GM18867 (cell line): Measurements from ENCODE around the gene STAT6.
"Not testable (repeated sequence)": the region's sequence is repeated elsewhere in the genome, so short reads cannot be mapped to it uniquely, and the experiment has no call there.

Source experiments
- ATAC-seq: cut with Tn5 transposase; IDR thresholded peaks from one replicate; pipeline ENCODE4 v1.9.1; 2021; ENCODE audit warnings: mild to moderate bottlenecking, moderate library complexity; ENCODE audit not compliant: unreplicated experiment

STAT6 gene

DNA sequence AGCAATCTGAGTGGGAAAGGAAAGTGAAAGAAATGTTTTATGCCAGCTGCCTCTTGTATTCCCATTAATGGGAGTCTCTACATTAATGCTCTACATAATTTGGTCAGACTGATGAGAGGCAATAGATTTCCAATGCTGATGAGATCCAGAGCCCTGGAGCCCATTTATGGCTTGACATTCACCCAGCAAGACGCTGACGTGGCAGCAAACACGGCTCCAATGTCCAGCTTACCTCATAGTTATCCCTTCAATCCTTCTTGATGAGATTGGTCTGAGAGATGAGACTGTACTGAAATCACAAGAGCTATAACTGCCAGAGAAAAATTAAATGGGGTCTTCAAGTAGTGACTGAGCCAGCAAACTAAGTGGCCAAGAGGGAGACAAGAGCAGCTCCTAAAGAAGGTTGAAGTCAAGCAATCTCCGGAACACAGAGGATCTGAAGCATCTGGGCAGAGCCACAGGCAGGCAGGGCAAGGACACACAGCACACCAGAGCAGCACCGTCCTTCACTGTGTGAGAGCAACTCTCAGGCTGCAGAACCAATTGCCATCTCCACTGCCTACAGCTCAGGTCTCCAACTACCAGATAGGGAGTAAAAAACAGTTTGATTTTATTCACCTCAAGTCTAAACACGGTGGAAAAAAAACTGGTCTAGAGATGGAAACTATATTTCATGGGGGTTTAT lies 54.0 kb downstream of the STAT6 start:
- ATAC-seq: no peak

DNA sequence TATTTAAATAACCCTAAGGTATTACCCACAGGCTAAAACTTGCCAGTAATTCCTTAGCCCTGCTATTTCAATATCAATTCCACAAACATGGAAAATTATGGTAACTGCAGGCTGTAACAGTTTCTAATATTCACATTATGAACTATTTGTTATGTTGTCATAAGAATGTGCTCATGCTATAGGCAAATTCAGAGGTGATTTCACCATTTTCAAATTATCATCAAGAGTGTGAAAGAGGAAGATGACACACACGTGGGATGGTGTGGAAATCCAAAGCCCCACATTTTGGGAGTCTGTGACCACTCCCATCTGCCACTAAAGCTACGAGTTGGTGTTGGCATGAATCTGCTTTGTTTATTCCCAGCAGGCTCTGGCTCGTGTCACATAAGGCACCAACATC lies 55.3 kb downstream of the STAT6 start:
- no peak for ATAC-seq

DNA sequence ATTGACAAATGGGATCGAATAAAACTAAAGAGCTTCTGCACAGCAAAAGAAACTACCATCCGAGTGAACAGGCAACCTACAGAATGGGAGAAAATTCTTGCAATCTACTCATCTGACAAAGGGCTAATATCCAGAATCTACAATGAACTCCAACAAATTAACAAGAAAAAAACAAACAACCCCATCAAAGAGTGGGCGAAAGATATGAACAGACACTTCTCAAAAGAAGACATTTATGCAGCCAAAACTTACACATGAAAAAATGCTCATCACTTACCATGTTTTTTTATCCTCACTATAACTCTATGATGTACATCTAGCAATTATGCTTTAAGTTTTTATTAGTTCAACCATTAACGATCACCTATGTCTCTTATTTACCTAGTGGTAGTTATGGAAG lies 57.3 kb downstream of the STAT6 start:
- ATAC-seq: not testable (repeated sequence)

DNA sequence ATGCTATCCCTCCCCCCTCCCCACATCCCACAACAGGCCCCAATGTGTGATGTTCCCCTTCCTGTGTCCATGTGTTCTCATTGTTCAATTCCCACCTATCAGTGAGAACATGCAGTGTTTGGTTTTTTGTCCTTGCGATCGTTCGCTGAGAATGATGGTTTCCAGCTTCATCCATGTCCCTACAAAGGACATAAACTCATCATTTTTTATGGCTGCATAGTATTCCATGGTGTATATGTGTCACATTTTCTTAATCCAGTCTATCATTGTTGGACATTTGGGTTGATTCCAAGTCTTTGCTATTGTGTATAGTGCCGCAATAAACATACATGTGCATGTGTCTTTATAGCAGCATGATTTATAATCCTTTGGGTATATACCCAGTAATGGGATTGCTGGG lies 58.0 kb downstream of the STAT6 start:
- not testable (repeated sequence) for ATAC-seq

DNA sequence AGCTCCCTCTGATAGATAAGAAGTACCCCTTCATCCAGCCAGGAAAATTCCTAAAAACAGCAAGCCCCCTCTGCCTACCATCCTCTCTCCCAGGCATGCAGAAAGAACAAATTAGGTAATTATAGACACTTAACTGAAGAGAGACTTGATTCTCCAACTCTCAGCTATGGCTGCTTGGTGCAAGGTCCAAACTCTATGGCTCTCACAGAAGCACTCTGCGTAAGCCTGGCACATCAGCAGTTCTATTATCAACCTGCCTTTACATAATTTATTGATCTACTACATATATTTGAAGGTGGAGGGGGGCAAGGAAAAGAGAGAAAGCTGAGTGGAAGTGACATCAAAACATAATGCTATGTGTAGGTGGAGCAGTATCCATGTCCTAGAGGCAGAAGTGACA lies 60.2 kb downstream of the STAT6 start:
- ATAC-seq: no peak

DNA sequence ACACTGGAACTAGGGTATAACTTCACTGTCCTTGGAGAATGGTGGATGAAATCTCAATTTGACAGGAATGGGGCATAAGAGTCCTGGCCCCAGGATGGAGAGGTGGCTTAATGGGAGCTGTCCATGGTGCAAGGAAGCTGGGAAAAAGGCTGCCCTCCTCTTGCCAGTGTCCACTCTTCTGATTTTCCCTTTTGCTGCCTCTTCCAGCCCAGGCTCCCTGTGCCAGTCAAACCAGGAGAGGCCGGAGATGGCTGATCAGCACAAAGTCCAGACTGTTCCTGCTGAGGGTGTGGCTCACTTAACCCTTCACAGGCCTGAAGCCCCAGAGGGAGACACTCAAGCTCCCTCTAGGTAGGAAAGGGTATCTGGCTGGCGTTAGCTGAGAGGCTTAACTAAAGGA lies 61.3 kb downstream of the STAT6 start, which contains the start of gene MYO1A:
Gene MYO1A, minus strand, starts transcription at position 240 of the 400 bp plus-strand sequence. CDS start 1,806 bp downstream, outside the sequence.
- ATAC-seq: no peak

DNA sequence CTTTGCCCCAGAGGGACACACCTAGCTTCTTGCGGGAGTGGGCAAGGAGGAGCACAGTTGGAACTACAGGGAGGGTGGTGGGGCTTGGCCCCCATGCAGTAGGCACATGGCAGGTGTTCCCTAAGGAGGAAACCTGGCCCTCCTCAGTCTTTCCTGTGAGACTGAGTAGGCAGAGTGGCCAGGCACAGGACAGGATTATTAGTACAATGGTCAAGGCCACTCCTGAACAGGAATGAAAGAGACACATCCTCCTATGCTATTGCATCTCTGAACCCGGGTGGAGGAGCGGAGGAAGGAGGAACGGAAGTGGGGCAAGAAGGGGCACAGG lies 62.1 kb downstream of the STAT6 start:
- no peak for ATAC-seq

DNA sequence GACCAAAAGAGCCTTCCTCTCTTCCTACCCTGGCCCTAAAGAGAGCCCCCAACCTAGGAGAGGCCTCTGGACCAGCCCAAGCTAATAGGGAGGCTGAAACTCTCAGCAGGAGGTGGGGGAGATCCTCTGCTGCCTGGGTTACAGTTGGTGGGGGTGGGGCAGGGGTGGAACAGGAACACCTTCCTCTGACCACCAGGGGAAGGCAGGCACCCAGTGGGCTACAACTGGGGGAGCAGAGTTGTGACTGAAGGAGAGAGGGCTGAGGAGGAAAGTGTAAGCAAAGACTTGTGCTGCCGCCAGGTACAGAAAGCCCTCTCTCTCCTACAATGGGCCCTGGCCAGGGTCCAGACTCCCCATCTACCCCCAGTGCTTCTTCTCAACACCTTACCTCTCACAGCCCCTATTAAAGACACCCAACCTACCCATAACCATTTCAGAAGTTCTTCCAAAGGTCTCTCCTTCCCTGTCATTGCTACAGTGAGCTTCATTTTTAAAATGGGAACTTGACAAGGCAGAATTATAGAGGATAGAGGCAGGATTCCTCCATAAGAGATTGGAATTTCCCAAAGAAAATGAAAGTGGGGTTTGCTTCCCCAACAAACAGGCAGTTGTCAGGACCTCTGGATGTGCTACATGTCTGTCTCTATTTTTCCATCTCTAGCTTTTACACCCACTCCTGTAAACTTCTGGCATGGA lies 62.6 kb downstream of the STAT6 start:
- ATAC-seq: no peak

DNA sequence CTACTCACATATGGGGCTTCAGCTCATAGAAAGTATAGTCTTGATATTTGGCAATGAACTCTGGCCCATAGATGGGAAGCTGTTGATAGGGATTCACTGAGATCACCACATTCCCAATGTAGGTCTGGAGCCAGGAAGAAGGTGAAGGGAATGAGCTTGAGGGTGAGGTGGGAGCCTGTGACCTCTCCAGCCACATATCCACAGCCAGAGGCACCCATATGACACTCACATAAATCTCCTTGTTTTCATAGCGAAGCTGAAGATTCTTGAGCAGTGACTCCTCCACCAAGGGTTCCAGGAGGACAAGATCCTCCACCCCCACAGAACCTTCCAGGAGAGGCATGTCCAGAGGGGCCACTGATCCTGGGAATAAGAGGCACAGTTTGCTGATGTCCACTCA lies 63.2 kb downstream of the STAT6 start:
- no peak for ATAC-seq

DNA sequence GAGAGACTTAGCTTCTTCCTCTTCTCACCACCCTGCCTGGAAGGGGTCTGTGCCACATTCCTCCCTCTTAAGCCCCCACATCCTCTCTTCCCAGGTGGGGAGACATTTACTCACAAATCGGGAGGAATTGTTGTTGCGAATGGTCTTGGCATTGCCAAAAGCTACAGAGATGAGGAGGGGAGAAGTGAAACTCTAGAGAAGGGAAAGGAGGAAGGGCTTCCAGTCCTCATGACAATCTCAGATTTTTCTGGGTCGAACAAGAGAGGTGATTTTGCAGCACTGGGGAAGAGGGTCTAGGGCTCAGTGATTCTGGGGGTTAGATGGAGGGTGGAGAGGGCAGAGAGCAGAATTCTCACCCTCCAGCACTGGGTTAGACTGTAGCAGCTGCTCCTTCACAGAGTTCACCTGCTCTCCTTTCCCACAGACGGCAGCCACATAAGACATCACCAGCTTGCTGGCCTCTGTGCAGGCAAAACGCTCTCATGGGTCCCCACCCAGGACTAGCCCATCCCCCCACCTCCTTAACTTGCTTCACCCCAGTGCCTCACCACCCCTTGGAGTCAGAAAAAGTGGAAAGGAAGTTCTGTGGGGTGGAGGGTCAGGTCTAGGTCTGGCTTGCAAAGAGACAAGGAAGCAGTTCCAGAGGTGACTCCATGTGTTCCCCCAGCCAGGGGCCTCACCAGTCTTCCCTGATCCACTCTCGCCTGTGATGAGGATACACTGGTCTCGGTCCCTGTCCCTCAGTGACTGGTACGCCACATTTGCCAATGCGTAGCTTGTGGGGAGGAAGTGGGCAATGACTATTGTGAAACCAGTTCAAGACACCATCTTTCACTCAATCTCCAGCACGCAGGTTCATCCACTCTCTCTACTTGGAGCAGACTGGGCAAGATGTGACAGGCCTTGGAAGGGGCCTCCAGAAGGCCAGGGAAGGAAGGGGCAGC lies 63.9 kb downstream of the STAT6 start:
- no peak for ATAC-seq

DNA sequence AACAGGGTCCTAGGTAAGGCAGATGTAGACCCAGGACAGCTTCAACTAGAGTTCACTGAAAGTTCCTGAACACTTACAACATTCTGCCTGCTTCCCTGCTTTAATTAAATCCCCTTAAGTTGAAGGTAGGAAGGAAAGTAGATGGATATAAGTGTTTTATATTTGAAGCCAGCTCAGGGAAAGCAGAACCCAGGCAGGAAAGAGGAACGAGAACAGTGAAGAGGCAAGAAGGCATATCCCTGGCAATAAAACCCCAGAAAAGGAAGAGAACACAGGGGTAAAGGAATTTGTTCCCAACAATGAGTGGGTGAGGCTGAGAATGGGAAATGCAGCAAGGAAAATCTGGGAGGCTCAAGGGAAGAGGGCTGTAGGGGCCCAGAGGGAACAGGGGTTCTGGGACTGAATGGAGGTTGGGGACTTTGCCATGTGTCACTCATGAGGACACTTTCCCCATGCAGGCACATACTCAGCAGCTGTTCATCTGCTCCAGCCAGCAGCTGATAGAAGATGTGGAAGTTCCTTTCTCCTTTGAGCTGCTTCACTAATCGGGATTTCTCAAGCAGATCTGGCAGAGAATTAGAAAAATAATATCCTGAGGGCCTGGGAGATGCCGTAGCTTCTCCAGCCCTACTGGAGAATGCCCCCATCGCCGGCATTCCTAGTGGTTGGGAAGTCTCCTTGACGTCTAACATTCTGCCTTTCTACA lies 64.9 kb downstream of the STAT6 start:
- no peak for ATAC-seq
